Tibial nerve (tissue), 4 donors: ENCODE measurements around the gene SEC24B. TPM values are rescaled to one million over a fixed set of nuclear protein-coding genes. Genes with fewer than 3 reads are reported as not detected.
A peak's percentile ranks its signal among the peaks of the same experiment; 100 is the strongest.

Experiments
- DNase-seq, 2 donors: peaks; one replicate each; pipeline ENCODE4 v3.0.0-alpha.2; 2019; ENCODE audit warnings: low spot score in 2 of 2
- H3K27ac ChIP-seq, 4 donors: fragments of 200-600 bp; sonication (generic) in 3 of 4; one replicate each; pipeline ENCODE4 v1.5.1; 2017 to 2019; ENCODE audit warnings: mild to moderate bottlenecking in 1 of 4
- H3K27me3 ChIP-seq, 2 donors: fragments of 200-600 bp; sonication (generic) in 1 of 2; one replicate each; pipeline versions ENCODE4 v1.5.1 to v1.6.0; 2017 to 2019
- H3K36me3 ChIP-seq, 3 donors: fragments of 200-600 bp; sonication (generic); one replicate each; pipeline ENCODE4 v1.5.1; 2018 to 2019
- H3K4me1 ChIP-seq, 4 donors: fragments of 200-600 bp; sonication (generic) in 3 of 4; one replicate each; pipeline ENCODE4 v1.5.1; 2017 to 2019
- H3K4me3 ChIP-seq, 4 donors: fragments of 200-600 bp; sonication (generic) in 3 of 4; one replicate each; pipeline ENCODE4 v1.5.1; 2017 to 2019; ENCODE audit warnings: mild to moderate bottlenecking in 1 of 4, moderate library complexity in 1 of 4
- H3K9me3 ChIP-seq, 4 donors: fragments of 200-600 bp; sonication (generic) in 3 of 4; one replicate each; pipeline ENCODE4 v1.5.1; 2017 to 2019
- CTCF ChIP-seq, 5 experiments: fragments of 200-600 bp in 3 of 5; fragments of 450-650 bp in 2 of 5; sonication (generic) in 3 of 5; IDR thresholded peaks; one replicate each; pipeline ENCODE4 v1.5.1; 2016 to 2019; ENCODE audit warnings: antibody characterized with exemption in 5 of 5, mild to moderate bottlenecking in 3 of 5, moderate library complexity in 2 of 5
- EP300 ChIP-seq, 2 donors: sonication (generic); formaldehyde crosslinking; IDR thresholded peaks; one replicate each; pipeline ENCODE4 v1.6.1; 2017; ENCODE audit warnings: antibody characterized with exemption in 2 of 2, mild to moderate bottlenecking in 1 of 2
- POLR2A ChIP-seq, 2 donors: fragments of 450-650 bp; IDR thresholded peaks; one replicate each; pipeline ENCODE4 v1.6.1; 2017; ENCODE audit warnings: antibody characterized with exemption in 2 of 2, mild to moderate bottlenecking in 2 of 2, moderate library complexity in 2 of 2
- WGBS, 2 donors: methylation state at CpG; one replicate each; pipeline ENCODE4 v1.1.5; 2018; 5-methylcytosine and 5-hydroxymethylcytosine counted together
- total RNA-seq, 4 donors: library from RNA; depleted of rRNA; stranded (reverse); fragments of >200 nt; gene quantifications; one replicate each; pipeline ENCODE4 v1.1.0, GENCODE V29; 2016

SEC24B gene
- total RNA-seq, 4 donors from 2014 or later = 31.8 to 37.5 (median 35.4) TPM

GRCh38 chr4:109436504-109436903 is 2.9 kb downstream of the SEC24B start:
- WGBS, 2 donors = 75 to 78% methylated on average over 3 of the region's 3 CpGs
- Histone ChIP-seq H3K9me3 (no peaks in the 10 kb centered on the region), H3K4me1 (peaks cover 0 to 80% (median 46%) of the 10 kb centered on the region in 4 donors), H3K27ac (no peak overlapping the region), H3K4me3 (no peak overlapping the region), H3K36me3 (no peaks in the 10 kb centered on the region), H3K27me3 (no peaks in the 10 kb centered on the region)
- no peak for DNase-seq
- TF ChIP-seq EP300 (IDR thresholded peaks at IDR 0.05) = no peak
- TF ChIP-seq POLR2A (IDR thresholded peaks at IDR 0.05) = no peak
- TF ChIP-seq CTCF (IDR thresholded peaks at IDR 0.05) = no peak

DNA sequence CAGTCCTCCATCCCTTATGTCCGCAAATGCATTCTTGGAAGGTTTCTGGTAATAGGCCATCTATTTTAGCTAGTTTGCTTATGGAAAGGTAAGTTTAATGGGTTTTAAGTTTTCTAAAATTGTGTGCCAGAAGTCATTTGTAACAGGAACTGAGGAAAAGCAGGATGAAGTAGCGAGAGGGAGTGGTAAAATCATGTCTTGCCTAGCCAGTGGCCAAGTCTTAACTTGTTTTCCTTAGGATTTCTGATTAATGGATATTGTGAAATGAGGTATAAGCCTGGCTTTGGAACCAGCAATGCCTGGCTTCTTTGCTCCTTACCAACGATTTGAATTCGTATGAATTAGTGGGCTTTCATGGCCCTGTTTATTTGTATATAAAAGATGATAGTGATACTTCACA is 7.3 kb downstream of the SEC24B start:
- WGBS, 2 donors = 56 to 60% methylated on average over 4 of the region's 4 CpGs
- H3K27me3 ChIP-seq = no peaks in the 10 kb centered on the region
- no peak for TF ChIP-seq POLR2A (IDR thresholded peaks at IDR 0.05)
- peaks cover 0 to 12% (median 0%) of the 10 kb centered on the region in 3 donors for H3K36me3 ChIP-seq
- H3K4me3 ChIP-seq = no peak overlapping the region
- peaks cover 0 to 84% (median 42%) of the 10 kb centered on the region in 4 donors for H3K4me1 ChIP-seq
- peaks cover 0 to under 1% (median under 1%) of the 10 kb centered on the region in 4 donors for H3K9me3 ChIP-seq
- peak overlapping the region in 2 of 4 donors; percentile 10 to 19 for H3K27ac ChIP-seq
- no peak for DNase-seq

GRCh38 chr4:109441862-109442458 is 8.3 kb downstream of the SEC24B start:
- Histone ChIP-seq H3K4me1 (peaks cover 0 to 74% (median 36%) of the 10 kb centered on the region in 4 donors), H3K27me3 (no peaks in the 10 kb centered on the region), H3K36me3 (peaks cover 0 to 22% (median 0%) of the 10 kb centered on the region in 3 donors), H3K9me3 (peaks cover 0 to 4% (median 1%) of the 10 kb centered on the region in 4 donors), H3K27ac (no peak overlapping the region), H3K4me3 (no peak overlapping the region)
- no peak for DNase-seq
- no peak for TF ChIP-seq CTCF (IDR thresholded peaks at IDR 0.05)
- no peak for TF ChIP-seq POLR2A (IDR thresholded peaks at IDR 0.05)
- TF ChIP-seq EP300 (IDR thresholded peaks at IDR 0.05) = no peak
- 89 to 90% methylated on average over 2 of the region's 2 CpGs for WGBS, 2 donors

DNA sequence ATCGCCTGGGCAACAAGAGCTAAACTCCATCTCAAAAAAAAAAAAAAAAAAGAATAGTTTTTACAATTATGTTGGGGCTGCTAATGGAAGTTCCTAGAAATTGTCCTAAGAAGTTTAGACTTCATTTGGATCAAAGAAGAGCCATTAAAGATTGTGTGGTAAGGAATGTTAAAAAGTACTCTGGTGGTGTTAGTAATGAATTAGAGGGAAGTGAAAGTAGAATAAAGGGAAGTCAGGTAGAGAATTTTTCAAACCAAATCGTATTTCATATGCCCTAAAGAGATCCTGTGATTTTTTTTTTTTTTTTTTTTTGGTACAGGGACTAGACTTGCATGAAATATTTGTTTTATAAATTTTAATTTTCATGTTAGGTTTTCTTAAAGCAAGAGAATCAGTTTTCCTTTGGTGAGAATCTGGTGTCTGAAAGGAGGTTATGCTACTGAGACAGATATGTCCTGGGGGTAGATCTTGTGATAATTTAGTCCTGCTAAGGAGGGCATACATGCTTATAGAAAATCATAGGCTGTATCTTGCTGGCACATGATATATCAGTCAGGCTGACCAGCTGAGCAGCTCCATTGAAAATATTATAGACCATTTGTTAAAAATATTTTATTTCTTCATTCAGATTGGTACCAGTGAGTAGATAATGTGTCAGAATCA is 10.7 kb downstream of the SEC24B start:
- H3K4me3 ChIP-seq = no peak overlapping the region
- peaks cover 0 to 4% (median 1%) of the 10 kb centered on the region in 4 donors for H3K9me3 ChIP-seq
- H3K27me3 ChIP-seq = no peaks in the 10 kb centered on the region
- peaks cover 0 to 36% (median 0%) of the 10 kb centered on the region in 3 donors for H3K36me3 ChIP-seq
- no peak overlapping the region for H3K27ac ChIP-seq
- 73 to 83% methylated on average over 2 of the region's 2 CpGs for WGBS, 2 donors
- H3K4me1 ChIP-seq = peaks cover 0 to 51% (median 27%) of the 10 kb centered on the region in 4 donors
- TF ChIP-seq CTCF (IDR thresholded peaks at IDR 0.05) (no peak), EP300 (IDR thresholded peaks at IDR 0.05) (no peak), POLR2A (IDR thresholded peaks at IDR 0.05) (no peak)
- no peak for DNase-seq

- TF ChIP-seq EP300 (IDR thresholded peaks at IDR 0.05) (no peak), CTCF (IDR thresholded peaks at IDR 0.05) (no peak)
- H3K27ac ChIP-seq = no peak overlapping the region
- peaks cover 0 to 64% (median 0%) of the 10 kb centered on the region in 3 donors for H3K36me3 ChIP-seq
- peaks cover 0 to 28% (median 10%) of the 10 kb centered on the region in 4 donors for H3K4me1 ChIP-seq
- no peak for DNase-seq
- H3K4me3 ChIP-seq = no peak overlapping the region
- no peaks in the 10 kb centered on the region for H3K27me3 ChIP-seq
- peaks cover 0 to 4% (median 1%) of the 10 kb centered on the region in 4 donors for H3K9me3 ChIP-seq
These were observed 13.7 kb downstream of the SEC24B start for GRCh38 chr4:109447278-109447677.
